ENCODE results near the gene DENND2A.
"Not testable (repeated sequence)": the region's sequence is repeated elsewhere in the genome, so short reads cannot be mapped to it uniquely, and the experiment has no call there.

The DENND2A gene

GRCh38 chr7:140533394-140533872 is 107.2 kb downstream of the DENND2A start:
- H3K4me3 ChIP-seq (ENCODE audit: low read depth, low read length), result no peak overlapping the region
- TF ChIP-seq CTCF (IDR thresholded peaks at IDR 0.05; ENCODE audit: control insufficient read depth, extremely low read depth, insufficient read depth), result no peak
- DNase-seq (ENCODE audit: low read depth), result no peak

GRCh38 chr7:140529428-140529827 is 111.2 kb downstream of the DENND2A start:
- H3K4me3 ChIP-seq (ENCODE audit: low read depth, low read length); DNase-seq (ENCODE audit: low read depth): not testable (repeated sequence)

- no peak for TF ChIP-seq CTCF (IDR thresholded peaks at IDR 0.05; ENCODE audit: control insufficient read depth, extremely low read depth, insufficient read depth)
- H3K4me3 ChIP-seq (ENCODE audit: low read depth, low read length), result no peak overlapping the region
- DNase-seq (ENCODE audit: low read depth), result no peak
These were observed 113.6 kb downstream of the DENND2A start for GRCh38 chr7:140526787-140527664.

- H3K4me3 ChIP-seq (ENCODE audit: low read depth, low read length), result no peak overlapping the region
- no peak for DNase-seq (ENCODE audit: low read depth)
- no peak for TF ChIP-seq CTCF (IDR thresholded peaks at IDR 0.05; ENCODE audit: control insufficient read depth, extremely low read depth, insufficient read depth)
These were observed 114.4 kb downstream of the DENND2A start for GRCh38 chr7:140526214-140526613.

- no peak for TF ChIP-seq CTCF (IDR thresholded peaks at IDR 0.05; ENCODE audit: control insufficient read depth, extremely low read depth, insufficient read depth)
- DNase-seq (ENCODE audit: low read depth), result no peak
These were observed 114.9 kb downstream of the DENND2A start for GRCh38 chr7:140525743-140526142.

GRCh38 chr7:140521421-140521820 is 119.2 kb downstream of the DENND2A start:
- no peak for DNase-seq (ENCODE audit: low read depth)
- TF ChIP-seq CTCF (IDR thresholded peaks at IDR 0.05; ENCODE audit: control insufficient read depth, extremely low read depth, insufficient read depth), result no peak
- no peak overlapping the region for H3K4me3 ChIP-seq (ENCODE audit: low read depth, low read length)

More at GRCh38 chr7:140525743-140526142, 114.9 kb downstream of the DENND2A start:
- no peak overlapping the region for H3K4me3 ChIP-seq (ENCODE audit: low read depth, low read length)

- DNase-seq (ENCODE audit: low read depth), result no peak
- no peak overlapping the region for H3K4me3 ChIP-seq (ENCODE audit: low read depth, low read length)
- no peak for TF ChIP-seq CTCF (IDR thresholded peaks at IDR 0.05; ENCODE audit: control insufficient read depth, extremely low read depth, insufficient read depth)
These were observed 121.6 kb downstream of the DENND2A start for GRCh38 chr7:140519007-140519399.

All from LNCaP clone FGC (cell line).